GM12872 (cell line): ENCODE results near the gene NAV1.

ENCODE experiments used
- TF ChIP-seq, protein P1 (sequence below): IDR thresholded peaks from 3 replicates; pipeline ENCODE4 v1.5.1; 2011; ENCODE audit warnings: low read depth, mild to moderate bottlenecking, low read length, moderate library complexity; ENCODE audit not compliant: insufficient read depth

NAV1 gene

GRCh38 chr1:201540846-201541735, 2.2 kb downstream of the NAV1 start:
- TF ChIP-seq, protein P1, sequence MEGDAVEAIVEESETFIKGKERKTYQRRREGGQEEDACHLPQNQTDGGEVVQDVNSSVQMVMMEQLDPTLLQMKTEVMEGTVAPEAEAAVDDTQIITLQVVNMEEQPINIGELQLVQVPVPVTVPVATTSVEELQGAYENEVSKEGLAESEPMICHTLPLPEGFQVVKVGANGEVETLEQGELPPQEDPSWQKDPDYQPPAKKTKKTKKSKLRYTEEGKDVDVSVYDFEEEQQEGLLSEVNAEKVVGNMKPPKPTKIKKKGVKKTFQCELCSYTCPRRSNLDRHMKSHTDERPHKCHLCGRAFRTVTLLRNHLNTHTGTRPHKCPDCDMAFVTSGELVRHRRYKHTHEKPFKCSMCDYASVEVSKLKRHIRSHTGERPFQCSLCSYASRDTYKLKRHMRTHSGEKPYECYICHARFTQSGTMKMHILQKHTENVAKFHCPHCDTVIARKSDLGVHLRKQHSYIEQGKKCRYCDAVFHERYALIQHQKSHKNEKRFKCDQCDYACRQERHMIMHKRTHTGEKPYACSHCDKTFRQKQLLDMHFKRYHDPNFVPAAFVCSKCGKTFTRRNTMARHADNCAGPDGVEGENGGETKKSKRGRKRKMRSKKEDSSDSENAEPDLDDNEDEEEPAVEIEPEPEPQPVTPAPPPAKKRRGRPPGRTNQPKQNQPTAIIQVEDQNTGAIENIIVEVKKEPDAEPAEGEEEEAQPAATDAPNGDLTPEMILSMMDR, result no peak

GRCh38 chr1:201542309-201543035, 3.5 kb downstream of the NAV1 start:
- TF ChIP-seq, protein P1, result no peak

DNA sequence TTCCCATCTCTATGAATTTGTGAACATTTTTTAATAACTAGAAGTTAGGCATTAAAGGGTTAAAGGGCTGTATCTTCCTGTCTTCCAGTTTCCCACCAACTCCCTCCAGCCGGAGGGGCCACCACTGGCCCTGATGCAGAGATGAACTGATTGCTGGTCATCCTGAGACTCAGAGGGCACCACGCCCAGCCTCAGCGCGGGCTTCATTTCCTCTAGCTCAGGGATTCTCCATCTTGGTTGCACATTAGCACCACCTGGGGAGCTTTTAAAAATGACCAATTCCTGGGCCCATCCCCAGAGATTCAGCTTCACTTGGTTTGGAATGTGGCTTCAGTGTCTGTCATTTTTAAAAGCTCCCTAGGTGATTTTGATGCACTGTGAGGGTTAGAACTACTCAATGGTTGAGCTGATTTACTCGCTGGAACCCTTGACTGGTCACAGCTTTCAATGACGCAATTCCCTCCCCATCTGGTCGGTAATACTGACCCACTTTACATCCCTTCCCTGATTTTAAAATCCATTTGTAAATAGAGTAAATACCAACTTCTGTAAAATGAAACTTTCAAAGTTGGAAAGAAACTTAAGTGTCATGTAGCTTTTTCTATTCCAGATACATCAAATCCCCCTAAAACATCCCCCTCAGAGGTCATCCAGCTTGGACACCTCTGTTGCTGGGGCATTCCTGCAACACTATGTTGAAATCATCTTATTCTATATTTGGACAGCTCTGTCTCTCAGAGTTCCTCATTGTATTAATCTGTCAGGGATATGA, 5.1 kb downstream of the NAV1 start:
- TF ChIP-seq, protein P1, result no peak

DNA sequence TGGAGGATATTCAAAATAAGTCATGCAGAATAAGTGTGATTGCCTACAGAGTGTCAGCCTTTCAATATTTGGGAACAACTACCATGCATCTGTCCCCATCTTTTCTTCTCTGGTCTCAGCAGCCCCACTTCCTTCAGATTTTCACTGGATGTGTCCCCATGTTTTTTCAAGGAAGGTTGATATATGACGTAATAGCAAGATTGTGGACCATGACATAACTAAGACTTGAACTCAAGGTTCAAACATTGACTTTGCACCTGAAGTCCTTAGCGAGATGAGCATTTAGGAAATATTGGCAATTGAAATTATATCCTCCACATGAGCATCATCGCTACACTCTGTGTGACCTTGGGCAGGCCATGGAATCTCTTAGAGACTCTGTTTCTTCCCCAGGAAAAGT, 5.8 kb downstream of the NAV1 start:
- TF ChIP-seq, protein P1, result no peak

GRCh38 chr1:201545851-201546492, 7.0 kb downstream of the NAV1 start:
- TF ChIP-seq, protein P1, result no peak

DNA sequence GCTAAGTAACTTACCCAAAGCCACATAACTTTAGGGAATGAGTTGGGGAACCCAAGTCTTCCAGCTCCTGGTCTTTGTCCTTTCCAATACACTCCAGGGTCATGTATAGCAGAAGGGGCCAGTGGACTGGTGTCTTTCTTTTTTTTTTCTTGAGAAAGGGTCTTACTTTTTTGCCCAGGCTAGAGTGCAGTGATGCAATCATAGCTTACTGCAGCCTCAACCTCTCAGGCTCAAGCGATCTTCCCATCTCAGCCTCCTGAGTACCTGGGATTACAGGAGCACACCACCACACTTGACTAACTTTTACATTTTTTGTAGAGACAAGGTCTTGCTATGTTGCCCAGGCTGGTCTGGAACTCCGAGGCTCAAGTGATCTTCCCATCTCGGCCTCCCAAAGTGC, 12.2 kb downstream of the NAV1 start:
- TF ChIP-seq, protein P1, result no peak
